ENCODE results near the gene PRKCB. TPM values are rescaled to one million over a fixed set of nuclear protein-coding genes. Genes with fewer than 3 reads are reported as not detected.

PRKCB gene
- total RNA-seq, 4 donors from 2014 or later: 2.0 to 8.6 (median 4.0) TPM

GRCh38 chr16:24131294-24131693, 295.5 kb downstream of the PRKCB start:
- intact Hi-C loops (cut with DNase I): no loop called here
- Histone ChIP-seq H3K4me1 (no peaks in the 10 kb centered on the region), H3K4me3 (replicated peaks in 1 of 3) (no peak overlapping the region), H3K27me3 (no peaks in the 10 kb centered on the region), H3K27ac (no peak overlapping the region), H3K9me3 (no peaks in the 10 kb centered on the region), H3K36me3 (no peaks in the 10 kb centered on the region)
- no peak for TF ChIP-seq CTCF (IDR thresholded peaks at IDR 0.05)
- no peak for TF ChIP-seq POLR2A (IDR thresholded peaks at IDR 0.05)
- no peak for DNase-seq
- 83 to 90% methylated on average over 2 of the region's 2 CpGs for WGBS, 2 donors

GRCh38 chr16:24132048-24132796, 296.4 kb downstream of the PRKCB start:
- H3K4me3 ChIP-seq (replicated peaks in 1 of 3): no peak overlapping the region
- H3K27me3 ChIP-seq: no peaks in the 10 kb centered on the region
- no peak for DNase-seq
- intact Hi-C loops (cut with DNase I): no loop called here
- no peak overlapping the region for H3K27ac ChIP-seq
- no peaks in the 10 kb centered on the region for H3K36me3 ChIP-seq
- no peaks in the 10 kb centered on the region for H3K9me3 ChIP-seq
- no peak for TF ChIP-seq CTCF (IDR thresholded peaks at IDR 0.05)
- TF ChIP-seq POLR2A (IDR thresholded peaks at IDR 0.05): no peak
- 94 to 97% methylated on average over 2 of the region's 2 CpGs for WGBS, 2 donors
- H3K4me1 ChIP-seq: no peaks in the 10 kb centered on the region

- Histone ChIP-seq H3K36me3 (no peaks in the 10 kb centered on the region), H3K27ac (no peak overlapping the region), H3K27me3 (no peaks in the 10 kb centered on the region), H3K4me3 (replicated peaks in 1 of 3) (no peak overlapping the region), H3K9me3 (no peaks in the 10 kb centered on the region), H3K4me1 (no peaks in the 10 kb centered on the region)
- no peak for DNase-seq
- intact Hi-C loops (cut with DNase I): no loop called here
- TF ChIP-seq CTCF (IDR thresholded peaks at IDR 0.05) (no peak), POLR2A (IDR thresholded peaks at IDR 0.05) (no peak)
- WGBS, 2 donors: 84 to 94% methylated on average over 3 of the region's 3 CpGs
Measured at GRCh38 chr16:24132797-24133155, 297.0 kb downstream of the PRKCB start.

GRCh38 chr16:24135624-24136565, 300.1 kb downstream of the PRKCB start:
- Histone ChIP-seq H3K27ac (no peak overlapping the region), H3K9me3 (no peaks in the 10 kb centered on the region), H3K4me3 (replicated peaks in 1 of 3) (no peak overlapping the region), H3K27me3 (no peaks in the 10 kb centered on the region), H3K36me3 (no peaks in the 10 kb centered on the region), H3K4me1 (no peaks in the 10 kb centered on the region)
- TF ChIP-seq POLR2A (IDR thresholded peaks at IDR 0.05) (no peak), CTCF (IDR thresholded peaks at IDR 0.05) (no peak)
- intact Hi-C loops (cut with DNase I): no loop called here
- no peak for DNase-seq
- WGBS, 2 donors: 67 to 72% methylated on average over 9 of the region's 9 CpGs

GRCh38 chr16:24138024-24138423, 302.2 kb downstream of the PRKCB start:
- intact Hi-C loops (cut with DNase I): no loop called here
- Histone ChIP-seq H3K4me3 (replicated peaks in 1 of 3) (no peak overlapping the region), H3K36me3 (no peaks in the 10 kb centered on the region), H3K4me1 (no peaks in the 10 kb centered on the region), H3K9me3 (no peaks in the 10 kb centered on the region), H3K27ac (no peak overlapping the region), H3K27me3 (no peaks in the 10 kb centered on the region)
- WGBS, 2 donors: 39 to 42% methylated on average over 2 of the region's 2 CpGs
- TF ChIP-seq POLR2A (IDR thresholded peaks at IDR 0.05): no peak
- TF ChIP-seq CTCF (IDR thresholded peaks at IDR 0.05): no peak
- DNase-seq: no peak

All from thyroid gland (tissue), 4 donors.